Fibroblast of lung (primary cell): ENCODE results near the gene GLDN. TPM values are rescaled to one million over a fixed set of nuclear protein-coding genes. Genes with fewer than 3 reads are reported as not detected.

Experiments used
- DNase-seq, 2 donors: peaks; one replicate each; pipeline versions ENCODE4 v3.0.0 to v3.0.0-alpha.2; 2010; ENCODE audit warnings: low read depth in 2 of 2
- H2AFZ ChIP-seq: 2 replicates; pipeline ENCODE4 v1.5.1; 2012; ENCODE audit warnings: low read length, control low read depth, inconsistent platforms
- H3K27ac ChIP-seq: 2 replicates; pipeline ENCODE4 v1.5.1; 2011; ENCODE audit warnings: low read length, control low read depth; ENCODE audit not compliant: insufficient read depth
- H3K27me3 ChIP-seq: 2 replicates; pipeline ENCODE4 v1.5.1; 2011; ENCODE audit warnings: mild to moderate bottlenecking, low read length; ENCODE audit not compliant: control insufficient read depth, insufficient read depth
- H3K36me3 ChIP-seq: 2 replicates; pipeline ENCODE4 v1.5.1; 2011; ENCODE audit warnings: low read length; ENCODE audit not compliant: control insufficient read depth, insufficient read depth
- H3K4me1 ChIP-seq: 2 replicates; pipeline ENCODE4 v1.5.1; 2011; ENCODE audit warnings: low read length; ENCODE audit not compliant: control insufficient read depth, insufficient read depth; ENCODE audit errors: extremely low read depth
- H3K4me2 ChIP-seq: 2 replicates; pipeline ENCODE4 v1.5.1; 2011; ENCODE audit warnings: low read length, control low read depth; ENCODE audit not compliant: insufficient read depth; ENCODE audit errors: extremely low read depth
- H3K4me3 ChIP-seq, 4 experiments: fragments of 200-600 bp in 1 of 4; sonication (generic) in 1 of 4; replicated peaks in 1 of 4; 2 replicates each; pipeline ENCODE4 v1.5.1; 2011 to 2016; ENCODE audit warnings: low read length in 4 of 4, low read depth in 3 of 4, mild to moderate bottlenecking in 3 of 4, control low read depth in 2 of 4, inconsistent platforms in 1 of 4, mixed read lengths in 1 of 4; ENCODE audit not compliant: insufficient read depth in 1 of 4; ENCODE audit errors: control extremely low read depth in 1 of 4
- H3K79me2 ChIP-seq: 2 replicates; pipeline ENCODE4 v1.5.1; 2012; ENCODE audit warnings: mild to moderate bottlenecking, low read length, inconsistent platforms; ENCODE audit not compliant: control insufficient read depth, insufficient read depth
- H3K9ac ChIP-seq: 2 replicates; pipeline ENCODE4 v1.5.1; 2011; ENCODE audit warnings: mild to moderate bottlenecking, low read length, control low read depth; ENCODE audit not compliant: insufficient read depth
- H3K9me3 ChIP-seq: 2 replicates; pipeline ENCODE4 v1.5.1; 2012; ENCODE audit warnings: low read depth, low read length; ENCODE audit not compliant: control insufficient read depth, insufficient read depth
- H4K20me1 ChIP-seq: 2 replicates; pipeline ENCODE4 v1.5.1; 2011; ENCODE audit warnings: low read length; ENCODE audit not compliant: control insufficient read depth, insufficient read depth; ENCODE audit errors: extremely low read depth
- CTCF ChIP-seq, 2 donors: IDR thresholded peaks in 1 of 2; conservative IDR thresholded peaks in 1 of 2; 1 replicate in 1 of 2; 2 replicates in 1 of 2; pipeline ENCODE4 v1.5.1; 2011 to 2012; ENCODE audit warnings: low read length in 2 of 2, control low read depth in 1 of 2, inconsistent platforms in 1 of 2, low read depth in 1 of 2, mild to moderate bottlenecking in 1 of 2
- EZH2 ChIP-seq: IDR thresholded peaks from 2 replicates; pipeline ENCODE4 v1.5.1; 2012; ENCODE audit warnings: low read length, control low read depth, mild to moderate bottlenecking; ENCODE audit errors: missing control alignments
- polyA plus RNA-seq, 2 donors: library from polyadenylated mRNA; depleted of rRNA in 1 of 2; stranded (reverse) in 1 of 2; unstranded in 1 of 2; fragments of >200 nt; gene quantifications; 2 replicates each; pipeline ENCODE4 v1.2.1, GENCODE V29; 2011 to 2012; ENCODE audit warnings: missing spikeins in 1 of 2
- total RNA-seq: library from RNA; depleted of rRNA; stranded (reverse); fragments of >200 nt; gene quantifications from 2 replicates; pipeline ENCODE4 v1.2.1, GENCODE V29; 2014

Gene GLDN
- total and polyA plus RNA-seq, 2 donors (not counting 1 experiment from before 2014, with no cell fraction given) = 1.8 to 50.7 TPM

GRCh38 chr15:51368751-51369450 is 27.4 kb downstream of the GLDN start:
- H3K9me3 ChIP-seq = no peaks in the 10 kb centered on the region
- H3K4me2 ChIP-seq = peak overlapping the region; percentile 60
- H3K4me1 ChIP-seq = peaks cover 16% of the 10 kb centered on the region
- no peaks in the 10 kb centered on the region for H4K20me1 ChIP-seq
- no peaks in the 10 kb centered on the region for H3K79me2 ChIP-seq
- no peak for TF ChIP-seq EZH2
- TF ChIP-seq CTCF (conservative IDR thresholded peaks at IDR 0.05 in 1 of 2, IDR thresholded peaks at IDR 0.05 in 1 of 2; ENCODE audit: low read depth in 1 of 2, low read length in 2 of 2) = no peak
- no peak overlapping the region for H3K9ac ChIP-seq
- no peak overlapping the region for H3K4me3 ChIP-seq
- no peaks in the 10 kb centered on the region for H3K36me3 ChIP-seq
- DNase-seq = peak; percentile 89 to 94
- no peak overlapping the region for H2AFZ ChIP-seq
- peak overlapping the region; percentile 63 for H3K27ac ChIP-seq
- no peaks in the 10 kb centered on the region for H3K27me3 ChIP-seq

- TF ChIP-seq EZH2 (no peak), CTCF (conservative IDR thresholded peaks at IDR 0.05 in 1 of 2, IDR thresholded peaks at IDR 0.05 in 1 of 2; ENCODE audit: low read depth in 1 of 2, low read length in 2 of 2) (no peak)
- no peak overlapping the region for H3K9ac ChIP-seq
- no peaks in the 10 kb centered on the region for H3K79me2 ChIP-seq
- H3K4me2 ChIP-seq = peak overlapping the region; percentile 2
- no peaks in the 10 kb centered on the region for H3K9me3 ChIP-seq
- H3K27ac ChIP-seq = peak overlapping the region; percentile 63
- no peak for DNase-seq
- H3K4me3 ChIP-seq = no peak overlapping the region
- H2AFZ ChIP-seq = no peak overlapping the region
- no peaks in the 10 kb centered on the region for H3K27me3 ChIP-seq
- H3K4me1 ChIP-seq = peaks cover 16% of the 10 kb centered on the region
- no peaks in the 10 kb centered on the region for H3K36me3 ChIP-seq
- no peaks in the 10 kb centered on the region for H4K20me1 ChIP-seq
Measured at GRCh38 chr15:51369451-51369761, 28.0 kb downstream of the GLDN start.

- no peaks in the 10 kb centered on the region for H3K27me3 ChIP-seq
- no peak for TF ChIP-seq CTCF (conservative IDR thresholded peaks at IDR 0.05 in 1 of 2, IDR thresholded peaks at IDR 0.05 in 1 of 2; ENCODE audit: low read depth in 1 of 2, low read length in 2 of 2)
- TF ChIP-seq EZH2 = no peak
- no peaks in the 10 kb centered on the region for H3K36me3 ChIP-seq
- H2AFZ ChIP-seq = no peak overlapping the region
- peaks cover 16% of the 10 kb centered on the region for H3K4me1 ChIP-seq
- no peak overlapping the region for H3K9ac ChIP-seq
- no peak overlapping the region for H3K4me3 ChIP-seq
- DNase-seq = no peak
- no peaks in the 10 kb centered on the region for H3K79me2 ChIP-seq
- H3K27ac ChIP-seq = no peak overlapping the region
- H3K4me2 ChIP-seq = no peak overlapping the region
- H4K20me1 ChIP-seq = no peaks in the 10 kb centered on the region
- H3K9me3 ChIP-seq = no peaks in the 10 kb centered on the region
Measured at GRCh38 chr15:51371266-51371665, 29.8 kb downstream of the GLDN start.
